GM12878 (cell line): Measurements from ENCODE around the gene SFSWAP. TPM values are rescaled to one million over a fixed set of nuclear protein-coding genes. Genes with fewer than 3 reads are reported as not detected.

Experiments
- E2F8 ChIP-seq: fragments of 450-650 bp; IDR thresholded peaks from 2 replicates; pipeline ENCODE4 v1.6.1; 2018; ENCODE audit warnings: mild to moderate bottlenecking, low read depth, moderate library complexity; ENCODE audit not compliant: partially characterized antibody
- EED ChIP-seq: sonication (generic); IDR thresholded peaks from 2 replicates; pipeline ENCODE4 v1.6.1; 2016; ENCODE audit warnings: antibody characterized with exemption, low read depth
- IKZF2 ChIP-seq, 2 experiments: fragments of 450-650 bp; IDR thresholded peaks; 2 replicates each; pipeline ENCODE4 v1.6.1; 2017; ENCODE audit warnings: mild to moderate bottlenecking in 2 of 2, moderate library complexity in 2 of 2
- JUND ChIP-seq: IDR thresholded peaks from 2 replicates; pipeline ENCODE4 v1.6.1; 2012; ENCODE audit warnings: low read depth, mild to moderate bottlenecking, low read length, improper control_type of control experiment, moderate library complexity
- PKNOX1 ChIP-seq: fragments of 450-650 bp; IDR thresholded peaks from 2 replicates; pipeline ENCODE4 v1.6.1; 2016; ENCODE audit warnings: mild to moderate bottlenecking
- SKIL ChIP-seq: fragments of 450-650 bp; IDR thresholded peaks from 2 replicates; pipeline ENCODE4 v1.6.1; 2017; ENCODE audit warnings: mild to moderate bottlenecking, low read depth, inconsistent platforms; ENCODE audit not compliant: poor library complexity, severe bottlenecking
- SRF ChIP-seq, 2 experiments: IDR thresholded peaks; 2 replicates each; pipeline ENCODE4 v1.6.1; 2011; ENCODE audit warnings: low read depth in 2 of 2, low read length in 2 of 2, mild to moderate bottlenecking in 1 of 2, moderate library complexity in 1 of 2
- TCF12 ChIP-seq: IDR thresholded peaks from 2 replicates; pipeline ENCODE4 v1.6.1; 2011; ENCODE audit warnings: low read depth, mild to moderate bottlenecking, low read length
- polyA plus RNA-seq, 11 experiments: library from polyadenylated mRNA; depleted of rRNA in 4 of 11; unstranded in 6 of 11; stranded (reverse) in 5 of 11; fragments of >200 nt; fragmentation: Nextera tagmentation in 4 of 11; fragmentation: Illumina TruSeq in 1 of 11; extraction: Ambion mirVana in 4 of 11; extraction: Trizol in 1 of 11; gene quantifications; 1 replicate in 1 of 11; 2 replicates in 10 of 11; pipeline versions ENCODE4 v1.2.1 to v1.2.3, GENCODE V29; 2011 to 2016; ENCODE audit warnings: inconsistent platforms in 2 of 11, missing spikeins in 2 of 11, low read depth in 1 of 11
- total RNA-seq, 4 experiments: library from RNA; depleted of rRNA in 3 of 4; stranded (reverse); fragments of >200 nt in 3 of 4; fragmentation: Illumina TruSeq in 1 of 4; extraction: Trizol in 1 of 4; gene quantifications; 2 replicates each; pipeline versions ENCODE4 v1.2.1 to v1.2.3, GENCODE V29; 2013 to 2021

The SFSWAP gene
- total and polyA plus RNA-seq, 10 of the 15 experiments (the other 5 are each of a cell fraction or from before 2014, with no cell fraction given) = 1.8 to 48.6 (median 25.0) TPM

- peak; percentile 40 for TF ChIP-seq E2F8
- TF ChIP-seq IKZF2 (IDR thresholded peaks at IDR 0.05) = peak; percentile 90 to 91
- TF ChIP-seq PKNOX1 = peak; percentile 82
- 0 out of 4 replicates have a peak, but pooled peaks of 1 of the 2 experiments have one; percentile 22 for TF ChIP-seq SRF (IDR thresholded peaks at IDR 0.05; ENCODE audit: low read depth in 2 of 2, low read length in 2 of 2)
- no peak for TF ChIP-seq JUND
- peak; percentile 22 for TF ChIP-seq SKIL
- TF ChIP-seq EED = peak; percentile 86
- TF ChIP-seq TCF12 = peak; percentile 82; the same call in 1 of the 2 replicates
These were observed 62.8 kb downstream of the SFSWAP start (continued) for GRCh38 chr12:131773582-131774221.
